Effector CD8-positive, alpha-beta T cell (primary cell): Measurements from ENCODE around the gene POLR3B.

ENCODE experiments used
- DNase-seq: peaks from one replicate; lab custom pipeline; 2025; lab: John Stamatoyannopoulos, UW

The POLR3B gene

DNA sequence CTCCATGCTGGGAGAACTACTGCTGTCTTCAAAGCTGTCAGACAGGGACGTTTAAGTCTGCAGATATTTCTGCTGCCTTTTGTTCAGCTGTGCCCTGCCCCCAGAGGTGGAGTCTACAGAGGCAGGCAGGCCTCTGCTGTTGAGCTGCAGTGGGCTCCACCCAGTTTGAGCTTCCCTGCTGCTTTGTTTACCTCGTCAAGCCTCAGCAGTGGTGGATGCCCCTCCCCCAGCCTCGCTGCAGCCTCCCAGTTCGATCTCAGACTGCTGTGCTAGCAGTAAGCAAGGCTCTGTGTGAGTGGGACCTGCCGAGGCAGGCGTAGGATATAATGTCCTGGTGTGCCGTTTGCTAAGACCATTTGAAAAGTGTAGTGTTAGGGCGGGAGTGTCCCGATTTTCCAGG, 193.9 kb downstream of the POLR3B start:
- no peak for DNase-seq

DNA sequence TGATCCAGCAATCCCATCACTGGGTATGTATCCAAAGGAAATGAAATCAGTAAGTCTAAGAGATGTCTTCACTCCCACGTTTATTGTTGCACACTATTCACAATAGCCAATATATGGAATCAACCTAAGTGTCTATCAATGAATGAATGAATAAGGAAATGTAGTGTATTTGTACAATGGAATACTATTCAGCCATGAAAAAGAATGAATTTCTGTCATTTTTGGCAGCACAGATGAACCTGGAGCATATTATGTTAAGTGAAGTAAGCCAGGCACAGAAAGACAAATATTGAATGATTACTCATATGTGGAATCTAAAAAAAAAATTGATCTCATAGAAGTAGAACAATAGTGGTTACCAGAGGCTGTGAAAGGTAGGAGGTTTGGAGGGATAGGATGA, 194.7 kb downstream of the POLR3B start:
- DNase-seq, result no peak
